LoVo (cell line): Measurements from ENCODE around the gene CAMSAP1.

Experiments used
- DNase-seq: peaks from one replicate; pipeline ENCODE4 v3.0.0-alpha.2; 2016; ENCODE audit warnings: low spot score

CAMSAP1 gene

DNA sequence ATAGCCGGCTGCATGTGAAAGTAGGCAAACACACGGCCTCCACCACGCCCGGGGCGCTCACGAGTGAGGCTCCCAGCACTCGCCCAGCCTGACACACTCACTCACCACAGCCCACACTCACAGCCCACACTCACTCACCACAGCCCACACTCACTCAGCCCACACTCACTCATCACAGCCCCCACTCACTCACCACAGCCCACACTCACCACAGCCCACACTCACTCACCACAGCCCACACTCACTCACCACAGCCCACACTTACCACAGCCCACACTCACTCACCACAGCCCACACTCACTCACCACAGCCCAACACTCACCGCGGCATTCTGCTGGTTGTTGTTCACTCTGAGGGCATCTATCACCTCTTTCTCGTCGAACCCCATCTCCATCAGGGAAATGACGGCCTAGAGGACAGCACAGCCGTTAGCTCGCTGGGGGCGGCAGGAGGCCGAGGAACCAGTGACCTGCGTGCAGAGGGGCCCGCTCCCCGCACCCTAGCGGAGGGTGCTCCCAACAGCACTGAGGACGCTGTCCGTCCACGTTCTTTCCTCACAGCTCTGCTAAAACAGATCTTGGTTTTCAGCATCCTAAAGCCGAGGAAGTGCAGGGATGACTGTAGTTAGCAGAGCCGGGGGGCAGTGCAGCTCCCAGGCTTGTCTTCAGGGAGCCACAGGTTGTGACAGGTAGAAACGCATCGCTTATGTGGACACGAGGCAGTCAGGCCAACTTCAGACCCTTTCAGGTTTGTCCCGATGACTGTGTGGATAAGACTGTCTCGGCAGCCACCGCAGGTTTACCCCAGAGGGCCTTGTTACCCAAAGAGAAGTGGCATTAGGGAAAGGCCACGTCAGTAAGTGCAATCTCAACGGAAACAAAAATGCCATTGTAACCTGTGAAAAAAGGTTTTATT is 32.3 kb upstream of the CAMSAP1 start:
- DNase-seq, result no peak

DNA sequence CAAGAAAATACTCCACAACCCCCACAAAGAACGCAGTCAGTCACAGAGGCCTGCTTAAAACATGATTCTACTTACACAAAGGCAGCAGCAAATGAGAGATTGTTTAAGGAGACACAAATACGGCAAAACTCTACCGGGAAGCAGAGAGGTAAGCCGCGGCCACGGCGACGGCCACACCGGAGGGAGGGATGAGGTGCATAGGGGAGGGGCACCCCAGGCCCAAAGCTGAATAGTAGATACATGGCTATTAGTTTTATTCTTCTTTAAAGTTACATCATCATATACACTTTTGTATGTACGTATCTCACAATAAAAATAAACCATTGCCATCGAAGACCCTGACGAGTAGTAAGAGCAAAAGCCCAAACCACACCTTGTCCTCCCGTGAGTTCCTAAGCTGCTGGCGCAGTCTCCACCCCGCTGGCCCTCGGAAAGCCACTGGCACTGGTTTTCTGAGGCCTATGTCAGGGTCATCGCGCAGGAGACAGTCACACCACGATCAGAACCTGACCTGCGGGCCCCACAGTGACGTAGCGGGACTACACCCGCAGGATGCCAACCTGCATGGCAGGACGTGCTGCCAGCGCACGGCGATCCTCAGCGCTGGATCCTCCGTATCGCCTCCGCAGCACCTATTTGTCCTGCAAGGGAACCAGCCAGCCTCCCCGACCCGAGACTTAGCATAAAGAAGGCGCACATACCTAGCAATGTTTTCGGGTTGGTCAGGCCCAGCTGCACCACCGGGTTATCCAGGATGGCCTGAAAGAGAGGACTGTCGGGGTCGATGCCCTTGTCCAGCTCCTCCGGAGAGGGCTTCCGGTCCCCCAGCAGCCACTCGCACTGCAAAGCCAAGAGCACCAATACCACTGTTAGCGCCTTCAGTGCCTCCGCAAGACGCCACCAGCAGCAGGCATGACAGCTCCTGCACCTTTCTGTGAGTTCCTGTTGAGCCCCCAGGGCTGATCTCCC is 30.5 kb upstream of the CAMSAP1 start:
- no peak for DNase-seq

DNA sequence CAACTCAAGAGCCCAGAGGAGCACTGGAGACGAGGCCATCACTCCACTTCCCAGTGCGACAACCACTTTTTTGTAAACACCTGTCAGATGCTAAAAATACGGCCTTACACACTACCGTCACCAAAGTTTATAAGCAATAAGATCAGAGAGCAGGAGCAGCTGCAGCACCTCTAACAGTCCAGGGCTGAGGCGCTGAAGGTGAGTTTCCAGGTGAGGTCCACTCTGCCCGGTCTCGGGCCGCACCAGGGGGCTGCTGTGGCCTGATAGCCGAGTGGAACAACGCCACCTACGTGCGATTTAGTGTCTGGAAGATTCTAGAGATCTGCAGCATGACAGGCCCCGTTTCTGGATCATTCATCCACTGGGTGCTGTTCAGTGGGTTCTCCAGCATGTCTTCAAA is 25.8 kb upstream of the CAMSAP1 start:
- DNase-seq, result no peak

DNA sequence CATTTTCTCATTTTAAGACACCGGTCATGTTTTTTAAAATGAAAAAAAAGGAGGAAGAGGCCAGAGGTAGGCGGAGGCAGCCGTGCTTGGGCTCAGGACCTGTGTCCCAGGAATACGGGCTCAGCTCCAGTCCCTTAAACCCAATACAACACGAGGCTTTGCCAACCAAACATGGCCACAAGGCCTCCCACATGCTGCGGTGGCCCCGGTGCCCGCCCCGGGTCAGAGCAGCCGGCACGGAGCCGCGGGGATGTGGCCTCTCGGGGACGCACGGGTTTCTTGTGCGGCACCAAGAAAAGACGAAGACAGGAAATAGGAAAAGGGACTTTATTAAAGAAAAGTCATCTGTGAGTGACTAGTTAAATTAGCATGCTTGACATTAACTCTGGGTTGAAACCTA is 25.3 kb upstream of the CAMSAP1 start:
- no peak for DNase-seq

DNA sequence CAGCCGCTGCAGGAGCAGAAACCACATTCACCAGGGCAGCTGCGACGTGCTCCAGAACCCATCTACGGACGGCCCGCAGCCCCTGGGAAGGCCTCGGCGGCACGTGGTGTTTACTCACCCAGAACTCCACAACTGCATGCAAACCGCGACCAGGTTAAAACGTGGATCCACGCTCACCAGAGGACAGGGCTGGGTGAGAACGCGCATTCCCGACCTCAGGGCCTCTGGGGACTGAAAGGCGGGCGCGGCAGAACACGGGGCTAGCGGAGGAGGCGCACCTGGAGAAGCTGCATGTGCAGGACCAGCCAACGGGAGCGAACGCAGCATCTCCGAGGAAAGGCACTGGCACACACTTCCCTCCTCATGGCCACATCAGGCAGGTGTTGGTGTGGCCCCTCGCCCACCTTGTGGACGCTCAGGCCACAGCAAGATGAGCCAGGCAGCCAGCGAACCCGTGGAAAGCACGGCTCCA is 24.0 kb upstream of the CAMSAP1 start:
- no peak for DNase-seq

DNA sequence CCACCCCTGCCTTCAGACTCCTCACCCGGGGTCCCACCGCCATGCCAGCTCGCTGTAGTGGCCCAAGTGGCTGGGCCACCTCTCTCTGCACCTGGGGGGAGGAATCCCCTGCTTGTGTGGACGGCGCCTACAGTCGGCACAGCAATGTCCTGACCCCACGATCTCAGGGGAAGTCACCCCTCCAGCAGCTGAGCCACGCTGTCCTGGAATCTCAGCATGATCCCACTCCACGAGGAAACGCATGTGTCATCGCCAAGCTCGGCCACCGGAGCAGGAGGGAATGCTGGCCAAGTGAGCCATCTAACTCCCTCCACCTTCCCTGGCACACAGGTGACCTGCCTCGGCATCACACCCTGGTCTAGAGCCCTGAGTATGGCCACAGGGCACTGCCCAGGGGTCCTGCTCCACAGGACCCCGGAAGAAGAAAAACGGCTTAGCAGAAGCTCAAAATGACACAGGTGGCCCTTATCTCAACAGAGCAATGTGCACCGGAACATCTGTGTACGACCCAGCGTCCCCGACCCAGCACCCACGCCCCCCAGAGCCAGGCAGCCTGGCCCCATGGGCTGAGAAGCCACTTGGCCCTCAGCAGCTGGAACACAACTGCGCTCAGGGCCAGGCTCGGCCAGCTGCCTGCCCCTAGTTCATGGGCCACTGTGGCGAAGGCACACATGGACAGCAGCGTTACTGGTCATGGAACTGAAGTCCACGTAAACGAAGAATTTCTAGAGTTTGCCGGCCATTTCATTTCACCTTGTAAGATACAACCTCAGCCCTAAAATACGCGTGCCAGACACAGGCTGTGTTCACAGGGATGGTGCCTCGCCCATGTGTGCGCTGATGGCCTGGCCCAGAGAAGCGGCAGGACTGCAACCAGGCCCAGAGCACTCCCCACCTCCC is 23.4 kb upstream of the CAMSAP1 start:
- no peak for DNase-seq

DNA sequence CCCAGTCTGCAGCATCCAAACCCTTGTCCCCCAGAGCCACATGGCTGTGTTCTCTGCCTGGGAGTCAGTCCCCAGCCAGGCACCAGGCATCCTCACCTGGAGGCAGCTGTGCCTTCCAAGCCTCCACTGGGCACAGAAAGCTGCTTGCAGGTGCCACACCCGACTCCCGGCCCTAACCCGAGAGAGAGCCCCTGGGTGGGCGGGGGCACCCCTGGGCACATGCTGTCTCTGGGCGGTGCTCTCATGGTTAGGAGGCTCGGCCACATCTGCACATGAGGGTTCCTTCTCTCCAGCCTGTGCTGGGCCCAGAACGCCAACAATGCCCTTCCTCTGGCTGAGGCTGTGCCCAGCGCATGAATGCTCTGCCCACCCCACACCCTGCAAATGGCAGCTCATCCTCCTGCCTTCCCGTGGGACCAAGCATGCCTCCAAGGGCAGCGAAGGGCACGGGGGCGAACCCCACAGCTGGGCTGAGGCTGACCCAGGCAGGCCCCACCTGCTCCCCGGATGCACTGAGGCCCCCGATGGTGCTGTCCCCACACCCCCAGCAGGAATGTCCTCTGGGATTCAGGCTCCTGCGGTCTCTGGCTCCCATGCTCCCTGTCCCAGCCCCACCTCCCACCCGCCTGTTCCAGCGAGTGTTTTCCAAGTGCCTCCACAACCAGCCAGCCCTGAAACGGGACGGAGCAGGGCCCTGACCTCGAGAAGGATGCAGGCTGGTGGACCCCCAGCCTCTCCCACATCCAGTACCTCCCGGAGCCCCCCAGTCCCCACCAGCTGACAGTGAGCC is 22.5 kb upstream of the CAMSAP1 start:
- DNase-seq, result no peak

DNA sequence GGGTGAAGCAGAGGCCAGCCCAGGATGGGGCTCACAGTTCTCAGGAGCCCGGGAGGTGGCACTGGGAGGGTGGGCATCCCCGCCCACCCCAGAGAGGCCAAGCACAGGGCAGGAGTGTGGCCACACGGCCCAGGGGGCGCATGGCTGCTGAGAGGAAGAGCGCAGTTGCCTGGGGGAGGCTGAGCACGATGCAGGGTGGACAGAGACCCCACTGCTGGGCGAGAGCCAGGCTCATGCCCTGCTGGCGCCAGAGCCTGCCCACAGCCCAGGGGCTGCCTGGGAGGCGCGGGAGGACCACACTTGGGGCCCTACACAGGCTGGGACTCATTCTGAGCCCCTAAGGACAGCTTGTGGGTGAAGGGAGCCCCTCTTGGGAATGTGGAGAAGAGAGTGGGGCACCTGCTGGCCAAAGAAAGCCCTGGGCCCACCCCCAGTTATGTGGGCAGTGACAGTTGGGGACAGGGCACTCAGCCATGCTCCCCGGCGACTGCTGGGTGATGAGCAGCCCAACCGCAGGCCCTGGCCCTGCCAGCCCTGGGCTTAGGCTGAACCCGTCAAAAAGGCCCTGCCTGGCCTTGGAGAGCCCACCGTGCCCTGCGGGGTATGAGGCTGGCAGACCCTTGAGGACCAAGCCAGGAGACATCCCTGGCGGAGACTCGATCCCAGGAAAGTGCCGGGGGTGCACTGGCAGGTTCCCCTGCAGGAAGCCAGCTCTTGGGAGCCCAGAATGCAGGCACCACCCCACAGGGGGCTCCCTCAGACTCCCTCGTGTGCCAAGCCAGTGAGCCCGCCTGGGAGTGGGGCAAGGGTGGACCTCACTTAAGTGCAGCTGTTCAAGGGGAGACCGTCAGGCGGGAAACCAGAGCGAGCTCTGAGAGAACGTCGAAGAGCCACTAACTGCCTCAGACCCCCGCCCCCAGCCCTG is 21.6 kb upstream of the CAMSAP1 start:
- no peak for DNase-seq

DNA sequence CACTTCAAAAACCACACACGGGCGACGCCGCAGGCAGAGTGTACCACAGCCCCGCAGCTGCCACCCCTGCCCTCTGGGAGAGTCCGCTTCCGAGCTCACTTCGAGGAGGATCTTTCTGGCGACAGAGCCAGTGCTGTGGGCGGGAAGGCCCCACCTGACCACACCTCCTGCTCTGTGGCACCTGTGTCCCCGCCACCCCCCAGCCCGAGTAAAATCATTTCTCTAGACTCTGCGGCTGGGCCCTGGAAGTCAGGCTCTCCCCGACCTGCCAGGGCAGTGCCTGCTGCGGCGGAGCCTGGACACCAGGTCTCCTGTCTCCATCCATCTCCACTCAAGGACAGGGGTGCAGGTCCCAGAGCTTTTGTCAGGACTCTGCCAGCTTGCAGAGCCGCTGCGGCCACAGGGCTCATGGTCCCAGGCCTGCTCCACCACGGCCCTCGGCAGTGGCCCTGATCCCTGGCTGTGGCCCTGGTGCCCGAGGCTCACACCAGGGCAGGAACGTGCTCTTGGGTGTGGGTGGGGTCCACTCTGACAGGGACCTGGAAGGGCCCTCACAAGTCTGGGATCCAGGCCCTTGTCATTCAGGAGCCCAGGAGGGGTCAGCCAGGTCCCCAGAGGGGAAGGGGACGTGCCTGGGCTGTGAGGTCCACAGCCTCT is 20.9 kb upstream of the CAMSAP1 start:
- no peak for DNase-seq

DNA sequence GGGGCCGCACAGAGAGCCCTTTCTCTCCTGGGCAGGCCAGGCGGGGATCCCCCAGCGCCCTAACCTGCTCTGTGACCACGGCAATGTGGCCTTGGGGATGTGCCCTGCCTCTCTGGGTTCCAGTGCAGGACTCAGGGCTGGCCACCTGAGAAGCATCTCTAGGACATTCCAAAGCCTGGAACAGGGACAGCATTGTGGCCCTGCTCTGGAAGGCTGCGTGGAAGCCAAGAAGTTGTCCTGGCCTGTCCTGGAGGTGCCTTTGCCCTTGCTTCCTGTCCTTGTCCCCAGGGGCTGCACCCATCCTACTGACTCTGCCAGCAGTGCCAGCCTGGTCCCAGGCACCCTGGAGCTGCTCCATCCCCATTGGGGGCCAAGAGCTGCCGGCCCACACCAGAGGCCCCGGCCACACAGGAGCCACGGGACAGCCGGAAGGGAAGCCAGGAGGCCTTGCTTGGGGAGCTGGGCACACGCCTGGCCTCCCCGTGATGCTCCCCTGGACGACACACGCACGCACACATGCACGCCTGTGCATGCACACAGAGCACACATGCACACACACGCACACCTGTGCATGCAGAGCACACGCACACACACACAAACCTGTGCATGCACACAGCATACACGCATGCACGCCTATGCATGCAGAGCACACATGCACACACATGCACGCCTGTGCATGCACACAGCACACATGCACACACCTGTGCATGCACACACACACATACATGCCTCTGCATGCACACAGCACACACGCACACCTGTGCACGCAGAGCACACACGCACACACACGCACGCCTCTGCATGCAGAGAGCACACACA is 20.1 kb upstream of the CAMSAP1 start:
- DNase-seq, result no peak

DNA sequence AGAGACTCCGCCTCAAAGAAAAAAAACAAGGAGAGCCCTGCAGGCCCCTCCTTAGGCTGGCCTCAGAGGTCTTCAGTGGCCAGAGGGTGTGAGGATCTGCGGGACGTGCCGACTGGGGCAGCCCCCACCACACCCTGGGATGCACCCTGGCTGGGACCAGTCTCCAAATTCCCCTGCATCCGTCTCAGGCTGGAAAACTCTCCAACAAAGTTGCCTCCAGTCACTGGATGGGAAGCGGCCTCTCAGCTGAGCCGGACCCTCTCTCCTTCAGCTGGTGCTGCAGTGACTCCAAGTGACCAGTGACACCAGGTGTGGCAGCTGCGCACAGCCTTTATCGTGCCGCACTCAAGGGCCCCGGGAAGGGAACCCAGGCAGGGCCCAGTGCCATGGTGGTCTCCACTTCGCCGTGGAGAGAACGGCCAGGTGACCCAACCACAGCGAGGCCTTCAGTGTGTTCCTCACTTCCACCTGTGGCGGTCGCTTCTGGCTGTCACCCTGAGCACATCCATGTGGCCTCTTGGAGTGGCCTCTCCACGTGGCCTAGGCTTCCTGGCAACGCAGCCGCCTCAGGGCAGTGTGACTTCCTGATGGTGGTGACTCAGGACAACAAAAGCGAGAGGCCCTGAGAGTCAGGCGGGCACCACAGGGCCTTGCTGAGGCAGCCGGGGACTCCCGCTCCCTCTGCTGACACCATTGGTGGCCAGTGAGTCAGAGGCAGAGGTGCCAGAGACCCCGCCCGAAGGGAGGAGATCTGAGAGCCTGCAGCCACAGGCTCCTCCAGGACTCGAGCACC is 19.3 kb upstream of the CAMSAP1 start:
- DNase-seq, result peak; percentile 76

DNA sequence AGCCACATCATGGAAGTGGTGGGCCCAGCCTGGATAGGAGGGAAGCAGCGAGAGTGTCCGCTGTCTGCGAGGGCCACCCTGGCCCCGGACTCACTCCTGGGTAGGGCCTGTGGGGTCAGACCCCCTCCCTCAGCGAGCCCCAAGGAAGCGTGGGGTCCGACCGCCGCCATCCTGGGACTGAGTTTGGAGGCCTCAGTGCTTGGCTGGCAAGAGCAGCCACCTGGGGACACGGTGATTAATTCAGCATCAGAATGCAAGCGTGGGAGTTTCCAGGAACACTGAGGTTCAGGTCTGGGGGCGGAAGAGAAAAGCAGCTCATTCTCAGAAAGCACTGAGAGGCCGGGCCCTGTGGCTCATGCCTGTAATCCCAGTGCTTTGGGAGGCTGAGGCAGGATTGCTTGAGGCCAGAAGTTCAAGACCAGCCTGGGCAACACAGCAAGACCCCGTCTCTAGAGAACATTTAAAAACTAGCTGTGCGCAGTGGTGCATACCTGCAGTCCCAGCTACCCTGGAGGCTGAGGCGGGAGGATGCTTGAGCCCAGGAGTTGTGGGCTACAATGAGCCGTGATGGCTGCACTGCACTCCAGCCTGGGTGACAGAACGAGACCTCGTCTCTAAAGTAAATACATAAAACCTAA is 18.3 kb upstream of the CAMSAP1 start:
- DNase-seq, result no peak

DNA sequence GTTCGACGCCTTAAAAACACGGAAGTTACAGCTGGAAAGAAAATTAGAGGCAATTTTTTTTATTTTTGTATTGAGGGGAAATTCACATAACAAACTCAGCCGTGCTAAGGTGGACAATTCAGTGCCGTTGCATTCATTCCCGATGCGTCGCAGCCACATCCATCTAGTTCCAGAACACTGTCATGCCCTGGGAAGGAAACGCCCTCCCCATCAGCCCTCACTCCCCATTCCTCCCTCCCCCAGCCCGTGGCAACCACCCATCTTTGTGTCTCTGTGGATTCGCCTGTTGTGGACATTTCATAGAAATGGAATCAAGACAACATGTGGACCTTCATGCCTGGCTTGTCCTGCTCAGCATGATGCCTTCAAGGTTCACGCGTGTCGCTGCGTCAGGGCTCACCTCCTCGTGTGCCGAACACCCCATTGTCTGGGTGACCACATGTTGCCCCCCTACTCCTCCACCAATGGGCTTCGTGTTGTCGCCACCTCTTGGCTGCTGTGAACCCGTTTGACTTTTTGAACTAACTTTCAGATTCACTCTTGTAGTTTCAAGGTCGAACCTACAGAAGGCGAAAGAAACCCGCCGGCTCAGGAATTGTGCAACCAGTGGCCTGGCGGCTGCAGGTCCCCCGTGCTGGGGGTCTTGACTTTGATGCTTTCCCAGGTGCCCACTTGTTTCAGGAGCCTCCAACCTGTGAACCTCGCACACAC is 17.4 kb upstream of the CAMSAP1 start:
- DNase-seq, result no peak

DNA sequence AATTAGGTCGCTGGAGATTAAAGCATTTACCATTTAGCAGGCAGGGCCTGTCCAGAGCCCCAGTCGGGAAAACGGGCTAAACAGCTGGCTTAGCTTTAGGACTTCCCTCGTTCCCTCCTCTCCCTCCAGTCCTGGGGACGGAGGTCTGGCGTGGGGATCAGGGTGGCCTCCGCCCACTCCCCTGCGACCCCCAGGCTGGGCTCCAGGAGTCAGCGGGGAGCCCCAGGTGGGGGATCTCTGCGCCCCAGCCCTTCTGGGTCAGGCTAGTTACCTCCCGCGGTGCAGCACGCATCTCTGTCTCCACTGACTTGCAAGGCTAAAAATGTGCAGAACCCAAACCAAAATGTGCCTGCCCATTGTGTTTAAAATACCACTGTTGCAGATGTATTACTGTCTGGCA is 16.2 kb upstream of the CAMSAP1 start:
- DNase-seq, result no peak

DNA sequence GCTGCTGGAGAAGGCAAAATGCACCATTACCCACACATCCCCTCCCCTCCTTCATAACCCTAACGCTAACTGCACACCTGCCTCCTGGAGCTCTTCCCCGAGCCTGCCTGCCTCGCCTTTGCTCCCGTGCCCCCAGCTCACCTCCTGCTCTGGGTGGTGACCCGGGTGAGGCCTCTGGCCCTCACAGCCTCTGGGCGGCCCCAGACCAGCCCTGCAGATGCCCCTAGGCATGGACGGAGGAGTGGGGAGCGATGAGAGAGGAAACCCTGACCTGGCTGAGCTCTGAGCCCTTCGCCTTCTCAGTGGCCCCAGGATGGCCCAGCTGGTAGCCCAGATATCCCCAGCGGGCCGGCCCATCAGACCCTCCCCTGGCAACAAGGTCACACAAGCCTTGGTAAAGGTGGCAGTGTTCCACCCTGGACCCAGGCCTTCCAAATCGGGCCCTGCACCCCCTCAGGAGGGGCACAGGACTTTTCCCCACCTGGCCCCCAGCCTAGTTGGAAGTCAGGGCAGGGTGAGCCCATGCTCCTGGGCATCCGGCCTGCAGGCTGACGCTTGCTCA is 14.5 kb upstream of the CAMSAP1 start:
- no peak for DNase-seq

DNA sequence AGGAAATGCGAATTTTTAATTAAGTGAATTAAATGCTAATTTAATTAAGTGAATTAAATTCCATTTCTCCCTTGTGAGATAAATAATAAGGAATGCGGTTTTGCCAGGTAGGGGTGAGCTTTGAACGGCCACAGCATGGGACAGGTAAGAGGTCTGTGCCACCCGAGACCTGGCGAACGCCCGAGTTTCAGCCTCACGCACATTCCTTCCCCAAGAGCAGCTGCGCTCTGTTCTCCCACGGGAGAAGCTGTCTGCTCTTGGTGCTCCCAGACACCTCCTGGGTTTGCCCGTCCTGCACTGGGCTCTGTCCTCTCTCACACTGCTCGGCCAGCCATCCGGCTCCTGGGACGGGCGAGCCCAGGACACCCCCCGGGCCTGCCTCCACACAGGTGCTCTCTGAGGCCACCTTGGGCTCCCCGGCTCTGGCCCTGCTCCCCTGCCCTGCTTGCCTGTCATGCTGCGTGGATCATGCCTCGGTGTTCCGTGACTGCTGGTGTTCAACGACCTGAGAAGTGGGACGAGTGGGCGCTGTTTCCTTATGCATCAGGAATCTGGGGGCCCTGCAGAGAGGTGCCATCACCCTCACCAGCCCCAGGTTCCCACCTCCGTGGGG is 13.7 kb upstream of the CAMSAP1 start:
- DNase-seq, result no peak
